SK-N-SH treated with all-trans-retinoic acid at 6 μM for 48 hours (cell line): ENCODE data around the gene THOC7.

Experiments
- ATAC-seq: fragments of 200-7000 bp; cut with Tn5 transposase; 3 replicates; pipeline ENCODE4 v1.9.1; 2020; ENCODE audit warnings: mild to moderate bottlenecking, moderate library complexity
- ARNTL ChIP-seq: fragments of 450-650 bp; formaldehyde crosslinking; IDR thresholded peaks from 2 replicates; pipeline ENCODE4 v1.5.0; 2020; ENCODE audit warnings: low read depth, mild to moderate bottlenecking, moderate library complexity, borderline replicate concordance
- ESRRG ChIP-seq: fragments of 250-450 bp; sonication (Bioruptor Pico); IDR thresholded peaks from 2 replicates; pipeline ENCODE4 v1.6.1; 2021; ENCODE audit warnings: mild to moderate bottlenecking
- GLIS3 ChIP-seq: fragments of 250-450 bp; sonication (Bioruptor Pico); IDR thresholded peaks from 2 replicates; pipeline ENCODE4 v1.5.0; 2020; ENCODE audit warnings: mild to moderate bottlenecking, moderate library complexity
- ISL1 ChIP-seq: fragments of 250-450 bp; sonication (Bioruptor Pico); IDR thresholded peaks from 2 replicates; pipeline ENCODE4 v2.1.2; 2022; ENCODE audit warnings: mild to moderate bottlenecking, moderate library complexity
- OSR1 ChIP-seq: fragments of 250-450 bp; sonication (Bioruptor Pico); IDR thresholded peaks from 2 replicates; pipeline ENCODE4 v1.8.0; 2022; ENCODE audit warnings: moderate library complexity, mild to moderate bottlenecking, inconsistent platforms
- PPARA ChIP-seq: fragments of 250-450 bp; sonication (Bioruptor Pico); IDR thresholded peaks from 2 replicates; pipeline ENCODE4 v1.5.0; 2020; ENCODE audit warnings: mild to moderate bottlenecking, borderline replicate concordance
- RARB ChIP-seq: fragments of 250-450 bp; sonication (Bioruptor Pico); IDR thresholded peaks from 2 replicates; pipeline ENCODE4 v1.8.0; 2021; ENCODE audit warnings: mild to moderate bottlenecking, moderate library complexity
- SNAI2 ChIP-seq: fragments of 250-450 bp; sonication (Bioruptor Pico); IDR thresholded peaks from 2 replicates; pipeline ENCODE4 v1.5.0; 2020; ENCODE audit warnings: mild to moderate bottlenecking, moderate library complexity
- TCF4 ChIP-seq: fragments of 250-450 bp; sonication (Bioruptor Pico); IDR thresholded peaks from 2 replicates; pipeline ENCODE4 v1.8.0; 2021; ENCODE audit warnings: mild to moderate bottlenecking, moderate library complexity, borderline replicate concordance
- TOX ChIP-seq: fragments of 250-450 bp; sonication (Bioruptor Pico); IDR thresholded peaks from 2 replicates; pipeline ENCODE4 v1.8.0; 2021; ENCODE audit warnings: mild to moderate bottlenecking, moderate library complexity, borderline replicate concordance
- ZC3H10 ChIP-seq: fragments of 250-450 bp; sonication (Bioruptor Pico); IDR thresholded peaks from 2 replicates; pipeline ENCODE4 v1.5.1; 2021; ENCODE audit warnings: mild to moderate bottlenecking, moderate library complexity
- ZFP3 ChIP-seq: fragments of 250-450 bp; sonication (Bioruptor Pico); IDR thresholded peaks from 2 replicates; pipeline ENCODE4 v1.5.0; 2020; ENCODE audit warnings: mild to moderate bottlenecking, moderate library complexity
- ZFP30 ChIP-seq: fragments of 450-650 bp; formaldehyde crosslinking; IDR thresholded peaks from 2 replicates; pipeline ENCODE4 v1.5.0; 2022; ENCODE audit warnings: mild to moderate bottlenecking, moderate library complexity
- ZNF565 ChIP-seq: fragments of 450-650 bp; formaldehyde crosslinking; conservative IDR thresholded peaks from 2 replicates; pipeline ENCODE4 v1.5.0; 2020; ENCODE audit warnings: low read depth, mild to moderate bottlenecking, moderate library complexity
- ZNF70 ChIP-seq: fragments of 450-650 bp; formaldehyde crosslinking; IDR thresholded peaks from 2 replicates; pipeline ENCODE4 v1.5.0; 2020; ENCODE audit warnings: mild to moderate bottlenecking, moderate library complexity
- TF ChIP-seq, protein P1 (sequence below): fragments of 250-450 bp; sonication (Bioruptor Pico); IDR thresholded peaks from 2 replicates; pipeline ENCODE4 v1.5.1; 2020; ENCODE audit warnings: low read depth, mild to moderate bottlenecking, moderate library complexity
- TF ChIP-seq, protein P2 (sequence below): fragments of 250-450 bp; sonication (Bioruptor Pico); IDR thresholded peaks from 2 replicates; pipeline ENCODE4 v1.5.1; 2021; ENCODE audit warnings: mild to moderate bottlenecking, moderate library complexity
- TF ChIP-seq, protein P3 (sequence below): fragments of 250-450 bp; sonication (Bioruptor Pico); IDR thresholded peaks from 2 replicates; pipeline ENCODE4 v1.8.0; 2021; ENCODE audit warnings: low read depth, mild to moderate bottlenecking, moderate library complexity, borderline replicate concordance
- TF ChIP-seq, protein P4 (sequence below): fragments of 250-450 bp; sonication (Bioruptor Pico); IDR thresholded peaks from 2 replicates; pipeline ENCODE4 v1.5.0; 2020; ENCODE audit warnings: mild to moderate bottlenecking, moderate library complexity

THOC7 gene

GRCh38 chr3:63869940-63870614, 6.5 kb upstream of the THOC7 start:
- no peak for ATAC-seq
- TF ChIP-seq ZFP30 (CRISPR knock-in tag): no peak
- TF ChIP-seq, protein P1, sequence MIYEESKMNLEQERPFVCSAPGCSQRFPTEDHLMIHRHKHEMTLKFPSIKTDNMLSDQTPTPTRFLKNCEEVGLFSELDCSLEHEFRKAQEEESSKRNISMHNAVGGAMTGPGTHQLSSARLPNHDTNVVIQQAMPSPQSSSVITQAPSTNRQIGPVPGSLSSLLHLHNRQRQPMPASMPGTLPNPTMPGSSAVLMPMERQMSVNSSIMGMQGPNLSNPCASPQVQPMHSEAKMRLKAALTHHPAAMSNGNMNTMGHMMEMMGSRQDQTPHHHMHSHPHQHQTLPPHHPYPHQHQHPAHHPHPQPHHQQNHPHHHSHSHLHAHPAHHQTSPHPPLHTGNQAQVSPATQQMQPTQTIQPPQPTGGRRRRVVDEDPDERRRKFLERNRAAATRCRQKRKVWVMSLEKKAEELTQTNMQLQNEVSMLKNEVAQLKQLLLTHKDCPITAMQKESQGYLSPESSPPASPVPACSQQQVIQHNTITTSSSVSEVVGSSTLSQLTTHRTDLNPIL (CRISPR knock-in tag): no peak

DNA sequence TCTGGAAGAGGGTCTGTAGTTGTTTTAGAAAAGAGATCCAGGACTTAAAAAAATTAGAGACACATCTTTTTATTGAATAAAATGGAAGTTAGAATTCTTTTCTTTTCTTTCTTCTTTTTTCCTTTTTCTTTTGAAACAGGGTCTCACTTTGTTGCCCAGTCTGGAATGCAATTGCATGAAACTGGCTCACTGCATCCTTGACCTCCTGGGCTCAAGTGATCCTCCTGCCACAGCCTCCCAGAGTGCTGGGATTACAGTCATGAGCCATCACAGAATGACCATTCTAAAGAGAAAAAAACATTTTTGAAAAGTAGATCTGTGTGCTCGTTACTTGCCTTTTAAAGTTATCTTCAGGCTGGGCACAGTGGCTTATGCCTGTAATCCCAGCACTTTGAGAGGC, 3.6 kb upstream of the THOC7 start:
- TF ChIP-seq ZNF565 (CRISPR knock-in tag) (no peak), RARB (CRISPR knock-in tag) (no peak), ZFP3 (no peak), TOX (CRISPR knock-in tag) (no peak)
- TF ChIP-seq, protein P2, sequence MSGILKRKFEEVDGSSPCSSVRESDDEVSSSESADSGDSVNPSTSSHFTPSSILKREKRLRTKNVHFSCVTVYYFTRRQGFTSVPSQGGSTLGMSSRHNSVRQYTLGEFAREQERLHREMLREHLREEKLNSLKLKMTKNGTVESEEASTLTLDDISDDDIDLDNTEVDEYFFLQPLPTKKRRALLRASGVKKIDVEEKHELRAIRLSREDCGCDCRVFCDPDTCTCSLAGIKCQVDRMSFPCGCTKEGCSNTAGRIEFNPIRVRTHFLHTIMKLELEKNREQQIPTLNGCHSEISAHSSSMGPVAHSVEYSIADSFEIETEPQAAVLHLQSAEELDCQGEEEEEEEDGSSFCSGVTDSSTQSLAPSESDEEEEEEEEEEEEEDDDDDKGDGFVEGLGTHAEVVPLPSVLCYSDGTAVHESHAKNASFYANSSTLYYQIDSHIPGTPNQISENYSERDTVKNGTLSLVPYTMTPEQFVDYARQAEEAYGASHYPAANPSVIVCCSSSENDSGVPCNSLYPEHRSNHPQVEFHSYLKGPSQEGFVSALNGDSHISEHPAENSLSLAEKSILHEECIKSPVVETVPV: no peak
- no peak for ATAC-seq

GRCh38 chr3:63864965-63865327, 1.3 kb upstream of the THOC7 start:
- TF ChIP-seq ZNF70: no peak
- no peak for TF ChIP-seq ZFP30 (CRISPR knock-in tag)
- TF ChIP-seq TCF4 (CRISPR knock-in tag): no peak
- TF ChIP-seq ZFP3: no peak
- no peak for TF ChIP-seq RARB (CRISPR knock-in tag)

GRCh38 chr3:63864008-63864964, 681 bp upstream of the THOC7 start:
- TF ChIP-seq ZNF70: no peak
- TF ChIP-seq RARB (CRISPR knock-in tag): no peak
- TF ChIP-seq ZFP3: no peak
- TF ChIP-seq TOX (CRISPR knock-in tag): no peak
- no peak for TF ChIP-seq SNAI2 (CRISPR knock-in tag)
- TF ChIP-seq ESRRG: no peak
- TF ChIP-seq OSR1 (CRISPR knock-in tag): no peak
- TF ChIP-seq GLIS3: no peak
- no peak for TF ChIP-seq ISL1 (CRISPR knock-in tag)
- TF ChIP-seq, protein P1 (CRISPR knock-in tag): no peak
- TF ChIP-seq, protein P3, sequence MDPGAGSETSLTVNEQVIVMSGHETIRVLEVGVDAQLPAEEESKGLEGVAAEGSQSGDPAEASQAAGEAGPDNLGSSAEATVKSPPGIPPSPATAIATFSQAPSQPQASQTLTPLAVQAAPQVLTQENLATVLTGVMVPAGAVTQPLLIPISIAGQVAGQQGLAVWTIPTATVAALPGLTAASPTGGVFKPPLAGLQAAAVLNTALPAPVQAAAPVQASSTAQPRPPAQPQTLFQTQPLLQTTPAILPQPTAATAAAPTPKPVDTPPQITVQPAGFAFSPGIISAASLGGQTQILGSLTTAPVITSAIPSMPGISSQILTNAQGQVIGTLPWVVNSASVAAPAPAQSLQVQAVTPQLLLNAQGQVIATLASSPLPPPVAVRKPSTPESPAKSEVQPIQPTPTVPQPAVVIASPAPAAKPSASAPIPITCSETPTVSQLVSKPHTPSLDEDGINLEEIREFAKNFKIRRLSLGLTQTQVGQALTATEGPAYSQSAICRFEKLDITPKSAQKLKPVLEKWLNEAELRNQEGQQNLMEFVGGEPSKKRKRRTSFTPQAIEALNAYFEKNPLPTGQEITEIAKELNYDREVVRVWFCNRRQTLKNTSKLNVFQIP: no peak
- TF ChIP-seq ZFP30 (CRISPR knock-in tag): no peak
- no peak for TF ChIP-seq ZNF565 (CRISPR knock-in tag)
- peak; percentile 37 for ATAC-seq

More at GRCh38 chr3:63864965-63865327, 1.3 kb upstream of the THOC7 start:
- no peak for ATAC-seq

DNA sequence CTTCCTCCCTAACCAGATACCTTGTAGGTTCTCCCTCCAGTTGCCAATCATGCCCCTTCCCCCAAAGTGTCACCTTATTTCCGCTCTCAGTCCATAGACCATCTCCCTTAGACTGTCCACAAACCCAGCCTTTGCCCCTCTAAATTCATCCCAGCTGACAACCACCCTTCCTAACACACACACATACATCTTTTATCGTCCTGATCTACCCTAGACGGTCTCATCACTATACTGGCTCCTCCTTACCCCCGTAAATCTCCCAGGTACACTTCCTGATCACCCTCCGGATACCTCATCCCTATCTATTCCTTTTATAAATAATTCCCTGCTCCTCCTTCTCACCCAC, 828 bp downstream of the THOC7 start:
- ATAC-seq: no peak; the same call in 2 of the 3 replicates
- TF ChIP-seq GLIS3: no peak
- TF ChIP-seq TCF4 (CRISPR knock-in tag): no peak
- TF ChIP-seq ESRRG: no peak
- TF ChIP-seq TOX (CRISPR knock-in tag): no peak
- TF ChIP-seq ZFP3: no peak
- TF ChIP-seq ZNF565 (CRISPR knock-in tag): no peak
- TF ChIP-seq ZFP30 (CRISPR knock-in tag): no peak
- TF ChIP-seq ZNF70: no peak
- TF ChIP-seq ZC3H10 (CRISPR knock-in tag): no peak
- TF ChIP-seq, protein P4, sequence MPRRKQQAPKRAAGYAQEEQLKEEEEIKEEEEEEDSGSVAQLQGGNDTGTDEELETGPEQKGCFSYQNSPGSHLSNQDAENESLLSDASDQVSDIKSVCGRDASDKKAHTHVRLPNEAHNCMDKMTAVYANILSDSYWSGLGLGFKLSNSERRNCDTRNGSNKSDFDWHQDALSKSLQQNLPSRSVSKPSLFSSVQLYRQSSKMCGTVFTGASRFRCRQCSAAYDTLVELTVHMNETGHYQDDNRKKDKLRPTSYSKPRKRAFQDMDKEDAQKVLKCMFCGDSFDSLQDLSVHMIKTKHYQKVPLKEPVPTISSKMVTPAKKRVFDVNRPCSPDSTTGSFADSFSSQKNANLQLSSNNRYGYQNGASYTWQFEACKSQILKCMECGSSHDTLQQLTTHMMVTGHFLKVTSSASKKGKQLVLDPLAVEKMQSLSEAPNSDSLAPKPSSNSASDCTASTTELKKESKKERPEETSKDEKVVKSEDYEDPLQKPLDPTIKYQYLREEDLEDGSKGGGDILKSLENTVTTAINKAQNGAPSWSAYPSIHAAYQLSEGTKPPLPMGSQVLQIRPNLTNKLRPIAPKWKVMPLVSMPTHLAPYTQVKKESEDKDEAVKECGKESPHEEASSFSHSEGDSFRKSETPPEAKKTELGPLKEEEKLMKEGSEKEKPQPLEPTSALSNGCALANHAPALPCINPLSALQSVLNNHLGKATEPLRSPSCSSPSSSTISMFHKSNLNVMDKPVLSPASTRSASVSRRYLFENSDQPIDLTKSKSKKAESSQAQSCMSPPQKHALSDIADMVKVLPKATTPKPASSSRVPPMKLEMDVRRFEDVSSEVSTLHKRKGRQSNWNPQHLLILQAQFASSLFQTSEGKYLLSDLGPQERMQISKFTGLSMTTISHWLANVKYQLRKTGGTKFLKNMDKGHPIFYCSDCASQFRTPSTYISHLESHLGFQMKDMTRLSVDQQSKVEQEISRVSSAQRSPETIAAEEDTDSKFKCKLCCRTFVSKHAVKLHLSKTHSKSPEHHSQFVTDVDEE (CRISPR knock-in tag): no peak
- no peak for TF ChIP-seq ARNTL (CRISPR knock-in tag)
- no peak for TF ChIP-seq PPARA
- TF ChIP-seq ISL1 (CRISPR knock-in tag): no peak
- TF ChIP-seq OSR1 (CRISPR knock-in tag): no peak
- TF ChIP-seq, protein P3: no peak
